HUES6 (cell line): ENCODE measurements around the gene YJU2.

Experiments
- H3K27ac ChIP-seq: 2 replicates; pipeline ENCODE4 v1.7.0; 2013; ENCODE audit warnings: low read depth, mild to moderate bottlenecking, low read length, inconsistent platforms
- H3K27me3 ChIP-seq: 2 replicates; pipeline ENCODE4 v1.6.1; 2013; ENCODE audit warnings: low read length; ENCODE audit not compliant: control insufficient read depth, insufficient read depth
- H3K36me3 ChIP-seq: 2 replicates; pipeline ENCODE4 v1.6.1; 2013; ENCODE audit warnings: low read length; ENCODE audit not compliant: control insufficient read depth, insufficient read depth
- H3K4me1 ChIP-seq: 2 replicates; pipeline ENCODE4 v1.6.1; 2013; ENCODE audit warnings: low read length; ENCODE audit not compliant: control insufficient read depth, insufficient read depth
- H3K4me3 ChIP-seq: 2 replicates; pipeline ENCODE4 v1.5.1; 2013; ENCODE audit warnings: low read depth, low read length
- H3K9ac ChIP-seq: one replicate; pipeline ENCODE4 v1.6.1; 2013; ENCODE audit warnings: mild to moderate bottlenecking, low read length
- H3K9me3 ChIP-seq: 2 replicates; pipeline ENCODE4 v1.6.1; 2013; ENCODE audit warnings: low read depth, low read length; ENCODE audit not compliant: control insufficient read depth, insufficient read depth

The YJU2 gene

DNA sequence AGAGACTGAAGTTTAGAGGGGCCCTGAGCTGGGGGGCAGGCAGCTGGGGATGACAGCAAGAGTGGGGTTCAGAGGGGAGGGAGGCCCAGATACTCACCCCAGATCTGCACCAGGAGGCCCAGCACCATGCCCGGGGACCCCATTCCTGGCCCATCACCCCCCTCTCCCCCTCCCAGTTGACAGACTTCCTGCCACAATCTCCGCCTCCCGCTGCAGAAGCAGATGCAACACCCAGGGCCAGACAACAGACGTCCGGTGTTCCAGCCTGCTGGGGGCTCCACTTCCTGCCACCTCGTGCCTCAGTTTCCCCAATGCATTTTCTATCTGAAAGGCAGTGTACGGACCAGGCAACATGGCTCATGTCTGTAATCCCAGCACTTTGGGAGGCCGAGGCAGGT, 55.4 kb downstream of the YJU2 start, which contains the start of gene TMIGD2:
TSS of gene TMIGD2 (minus strand) at position 147 of the 398 bp plus-strand sequence. CDS start at position 143, 4 bp downstream.
- no peaks in the 10 kb centered on the region for H3K27me3 ChIP-seq
- no peak within 1 kb of the TSS for H3K9ac ChIP-seq
- H3K4me1 ChIP-seq = peaks cover 15% of the 10 kb centered on the region; the same call in 1 of the 2 replicates
- no peak within 1 kb of the TSS for H3K4me3 ChIP-seq
- H3K36me3 ChIP-seq = peaks cover 3% of the 10 kb centered on the region; the same call in 1 of the 2 replicates
- no peak within 1 kb of the TSS for H3K27ac ChIP-seq
- H3K9me3 ChIP-seq = no peaks in the 10 kb centered on the region

DNA sequence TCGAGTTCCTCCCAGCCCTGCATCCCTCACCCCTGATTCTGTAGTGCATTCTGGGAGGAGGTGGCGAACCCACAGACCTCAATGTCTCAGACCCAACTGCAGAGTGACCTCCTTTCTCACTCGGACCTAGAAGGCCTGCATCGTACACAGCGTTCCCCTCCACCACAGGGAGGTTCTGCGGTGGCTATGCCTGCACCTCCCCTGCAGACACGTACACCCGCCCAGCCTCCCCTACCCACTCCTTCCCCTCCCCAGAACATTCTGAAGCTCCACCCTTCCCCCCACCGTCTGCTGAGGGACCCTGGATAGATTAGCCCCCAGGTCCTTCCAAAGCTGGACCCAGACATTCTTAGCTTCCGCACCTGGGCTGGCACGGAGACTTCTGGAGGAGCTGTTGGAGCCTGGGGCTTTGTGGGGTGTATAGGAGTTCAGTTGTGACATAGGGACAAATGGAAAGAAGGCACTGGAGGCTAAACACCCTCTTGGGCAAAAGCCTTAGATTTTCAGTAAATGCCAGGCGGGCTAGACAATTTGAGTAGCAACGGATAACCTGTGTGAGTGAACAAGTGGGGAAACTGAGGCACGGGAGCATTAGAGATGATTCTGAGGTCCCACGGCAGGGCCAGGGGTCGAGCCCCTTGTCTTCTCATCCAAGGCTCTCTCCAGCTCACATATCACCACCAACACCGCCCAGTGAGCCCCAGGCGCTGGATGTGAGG, 57.1 kb downstream of the YJU2 start:
- no peak overlapping the region for H3K27ac ChIP-seq
- peaks cover 13% of the 10 kb centered on the region; the same call in 1 of the 2 replicates for H3K4me1 ChIP-seq
- H3K9ac ChIP-seq = no peak overlapping the region
- H3K27me3 ChIP-seq = no peaks in the 10 kb centered on the region
- H3K4me3 ChIP-seq = peak overlapping the region; percentile 37; the same call in 1 of the 2 replicates
- peaks cover 13% of the 10 kb centered on the region for H3K36me3 ChIP-seq
- no peaks in the 10 kb centered on the region for H3K9me3 ChIP-seq

DNA sequence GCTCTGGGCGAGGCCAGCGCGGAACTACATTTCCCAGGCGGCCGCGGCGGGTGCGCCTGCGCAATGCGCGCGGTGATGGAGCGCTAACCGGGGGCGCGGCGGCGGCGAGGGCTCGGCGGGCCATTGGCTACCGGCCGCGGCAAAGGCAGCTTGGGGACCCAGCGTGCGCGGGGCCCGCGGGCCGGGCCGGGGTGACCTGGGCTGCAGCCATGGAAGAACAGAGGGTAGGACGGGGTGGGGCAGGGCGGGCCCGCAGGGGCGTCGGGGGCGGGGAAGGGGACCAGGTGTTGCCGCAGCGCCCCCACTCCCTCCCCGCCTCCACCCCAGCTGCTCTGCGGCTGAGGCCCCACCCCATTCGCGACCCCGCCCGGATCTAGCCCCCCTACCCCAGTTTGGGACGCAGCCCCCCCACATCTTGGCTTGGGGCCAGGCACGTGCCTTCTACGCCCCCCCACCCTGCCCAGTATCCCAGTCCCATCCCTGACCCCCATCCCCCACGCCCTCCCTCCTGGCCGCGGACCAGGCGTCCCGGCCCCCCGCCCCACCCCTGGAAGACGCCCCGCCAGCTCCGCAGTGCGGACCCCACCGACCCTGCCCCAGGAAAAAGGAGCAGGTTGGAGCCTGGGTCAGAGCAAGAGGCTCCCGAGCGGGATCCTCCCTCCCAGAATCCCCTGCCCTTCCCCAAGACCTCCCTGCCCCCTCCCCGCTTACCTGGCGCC, 57.8 kb downstream of the YJU2 start, which contains the start of gene FSD1:
TSS of gene FSD1 (plus strand) at position 61 of the 719 bp plus-strand sequence. CDS start at position 210, 149 bp downstream.
- Histone ChIP-seq H3K36me3 (peaks cover 17% of the 10 kb centered on the region), H3K4me3 (peak within 1 kb of the TSS; percentile 37), H3K9ac (no peak within 1 kb of the TSS), H3K27ac (no peak within 1 kb of the TSS), H3K4me1 (peaks cover 13% of the 10 kb centered on the region; the same call in 1 of the 2 replicates), H3K27me3 (no peaks in the 10 kb centered on the region), H3K9me3 (no peaks in the 10 kb centered on the region)

DNA sequence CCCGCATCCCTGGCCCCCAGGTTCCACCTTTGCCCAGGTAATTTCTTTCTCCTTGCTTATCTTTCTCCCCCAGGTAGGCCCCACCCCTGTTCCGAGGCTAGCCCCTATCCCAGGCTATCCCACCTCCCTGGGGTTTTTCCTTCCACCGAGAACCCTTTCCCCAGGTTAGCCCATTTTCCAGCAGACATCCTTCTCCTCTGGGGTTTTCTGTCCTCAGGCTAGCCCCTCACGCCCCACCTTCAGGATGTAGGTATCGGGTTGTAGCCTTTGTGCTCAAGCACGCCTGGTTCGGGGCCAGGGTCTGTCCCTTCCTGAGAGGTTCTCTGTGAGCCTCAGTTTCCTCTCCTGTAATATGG, 58.4 kb downstream of the YJU2 start:
- Histone ChIP-seq H3K4me3 (peak overlapping the region; percentile 37; the same call in 1 of the 2 replicates), H3K27ac (no peak overlapping the region), H3K4me1 (peaks cover 13% of the 10 kb centered on the region; the same call in 1 of the 2 replicates), H3K27me3 (no peaks in the 10 kb centered on the region), H3K36me3 (peaks cover 20% of the 10 kb centered on the region), H3K9me3 (no peaks in the 10 kb centered on the region), H3K9ac (no peak overlapping the region)

DNA sequence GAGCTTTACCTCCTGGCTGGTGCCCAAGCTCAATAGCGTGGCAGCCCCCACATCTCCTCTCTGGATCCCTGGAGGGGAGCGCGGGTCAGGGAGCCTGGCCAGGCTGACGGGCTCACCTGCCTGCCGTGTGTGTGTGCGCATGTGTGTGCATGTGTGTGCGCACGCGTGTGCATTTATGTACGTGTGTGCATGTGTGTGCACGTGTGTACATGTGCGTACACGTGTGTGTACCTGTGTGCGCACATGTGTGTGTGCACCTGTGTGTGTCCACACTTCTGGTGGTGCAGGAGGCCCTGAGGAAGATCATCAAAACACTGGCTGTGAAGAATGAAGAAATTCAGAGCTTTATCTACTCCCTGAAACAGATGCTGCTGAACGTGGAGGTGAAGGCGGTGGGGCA, 58.8 kb downstream of the YJU2 start:
- no peaks in the 10 kb centered on the region for H3K9me3 ChIP-seq
- no peak overlapping the region for H3K4me3 ChIP-seq
- H3K4me1 ChIP-seq = peaks cover 13% of the 10 kb centered on the region; the same call in 1 of the 2 replicates
- H3K36me3 ChIP-seq = peaks cover 24% of the 10 kb centered on the region
- H3K27me3 ChIP-seq = no peaks in the 10 kb centered on the region
- H3K27ac ChIP-seq = no peak overlapping the region
- no peak overlapping the region for H3K9ac ChIP-seq

DNA sequence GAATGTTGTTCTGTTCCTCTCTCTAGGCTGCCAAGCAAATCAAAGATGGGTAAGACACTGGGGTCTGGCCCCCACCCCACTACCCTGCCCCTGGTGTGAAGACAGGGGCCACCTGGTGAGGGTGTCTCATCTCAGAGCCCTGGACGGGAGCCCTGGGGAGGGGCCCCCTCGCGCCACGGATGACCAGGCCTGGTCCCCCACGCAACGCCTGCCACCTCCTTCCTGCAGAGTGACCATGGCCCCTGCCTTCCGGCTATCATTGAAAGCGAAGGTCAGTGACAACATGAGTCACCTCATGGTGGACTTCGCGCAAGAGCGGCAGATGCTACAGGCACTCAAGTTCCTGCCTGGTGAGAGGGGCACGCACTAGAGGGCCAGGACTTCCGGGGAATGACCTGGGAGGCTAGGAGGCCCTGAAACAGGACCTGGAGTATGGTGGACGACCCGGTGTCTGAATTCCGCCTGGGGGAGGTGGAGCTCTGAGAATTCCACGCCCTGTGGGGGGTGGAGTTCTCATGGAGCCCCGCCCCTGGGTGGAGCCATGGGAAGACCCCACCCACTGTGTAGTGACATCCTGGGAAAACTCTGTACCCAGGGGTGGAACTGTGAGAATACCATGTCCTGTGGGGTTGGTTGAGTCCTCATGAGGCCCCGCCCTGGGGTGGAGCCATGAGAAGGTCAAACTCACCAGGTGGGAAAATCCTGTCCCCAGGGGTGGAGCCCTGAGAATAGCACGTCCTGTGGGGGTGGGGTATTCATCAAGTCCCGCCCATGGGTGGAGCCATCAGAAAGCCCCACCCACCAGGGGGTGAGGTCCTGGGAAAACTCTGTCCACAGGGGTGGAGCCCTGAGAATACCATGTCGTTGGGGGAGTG, 63.6 kb downstream of the YJU2 start:
- Histone ChIP-seq H3K9ac (no peak overlapping the region), H3K4me3 (no peak overlapping the region), H3K9me3 (no peaks in the 10 kb centered on the region), H3K27me3 (no peaks in the 10 kb centered on the region), H3K36me3 (peaks cover 38% of the 10 kb centered on the region), H3K27ac (no peak overlapping the region), H3K4me1 (no peaks in the 10 kb centered on the region)

DNA sequence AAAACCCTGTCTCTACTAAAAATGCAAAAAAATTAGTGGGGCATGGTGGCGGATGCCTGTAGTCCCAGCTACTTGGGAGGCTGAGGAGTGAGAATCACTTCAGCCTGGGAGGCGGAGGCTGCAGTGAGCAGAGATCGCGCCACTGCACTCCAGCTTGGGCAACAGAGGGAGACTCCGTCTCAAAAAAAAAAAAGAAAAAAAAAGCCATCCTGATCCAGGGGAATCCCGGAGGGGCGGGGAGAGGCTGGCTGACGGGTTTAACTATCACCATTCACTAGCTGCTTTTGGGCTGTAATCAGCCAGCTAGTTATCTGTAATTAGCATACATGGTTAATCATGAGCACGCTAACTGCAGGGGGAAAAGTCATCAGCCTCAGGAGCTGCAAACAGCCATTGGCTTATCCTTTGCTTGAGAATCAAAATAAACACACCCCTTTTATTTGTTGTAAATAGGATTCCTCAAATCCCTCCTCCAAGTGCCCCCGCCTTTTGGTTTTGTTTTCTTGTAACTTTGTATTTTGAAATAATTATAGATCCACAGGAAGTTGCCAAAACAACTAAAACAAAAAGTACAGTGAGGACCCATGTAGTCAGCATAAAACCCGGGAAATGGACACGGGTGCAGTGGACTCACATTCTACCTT, 67.1 kb downstream of the YJU2 start:
- no peaks in the 10 kb centered on the region for H3K4me1 ChIP-seq
- no peaks in the 10 kb centered on the region for H3K27me3 ChIP-seq
- no peak overlapping the region for H3K9ac ChIP-seq
- H3K27ac ChIP-seq = no peak overlapping the region
- peaks cover 45% of the 10 kb centered on the region for H3K36me3 ChIP-seq
- H3K4me3 ChIP-seq = no peak overlapping the region
- no peaks in the 10 kb centered on the region for H3K9me3 ChIP-seq

DNA sequence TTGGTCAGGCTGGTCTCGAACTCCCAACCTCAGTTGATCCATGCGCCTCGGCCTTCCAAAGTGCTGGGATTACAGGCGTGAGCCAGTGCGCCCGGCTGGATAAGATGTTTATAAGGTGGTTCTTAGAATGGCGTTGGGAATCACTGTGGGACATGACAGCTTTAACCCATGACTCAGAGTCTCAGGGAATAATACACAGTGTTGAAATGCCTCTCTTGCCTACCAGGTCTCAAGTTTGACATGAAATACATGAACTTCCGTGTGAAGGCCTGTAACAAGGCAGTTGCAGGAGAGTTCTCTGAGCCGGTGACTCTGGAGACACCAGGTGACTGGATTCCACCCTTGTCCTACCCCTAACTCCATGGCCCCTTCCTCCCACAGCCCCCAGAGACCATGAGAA, 70.1 kb downstream of the YJU2 start:
- H3K36me3 ChIP-seq = peaks cover 30% of the 10 kb centered on the region
- H3K9me3 ChIP-seq = 0 out of 2 replicates have a peak, but pooled peaks cover 5% of the 10 kb centered on the region
- H3K9ac ChIP-seq = no peak overlapping the region
- no peak overlapping the region for H3K27ac ChIP-seq
- H3K4me3 ChIP-seq = no peak overlapping the region
- H3K4me1 ChIP-seq = no peaks in the 10 kb centered on the region
- no peaks in the 10 kb centered on the region for H3K27me3 ChIP-seq

DNA sequence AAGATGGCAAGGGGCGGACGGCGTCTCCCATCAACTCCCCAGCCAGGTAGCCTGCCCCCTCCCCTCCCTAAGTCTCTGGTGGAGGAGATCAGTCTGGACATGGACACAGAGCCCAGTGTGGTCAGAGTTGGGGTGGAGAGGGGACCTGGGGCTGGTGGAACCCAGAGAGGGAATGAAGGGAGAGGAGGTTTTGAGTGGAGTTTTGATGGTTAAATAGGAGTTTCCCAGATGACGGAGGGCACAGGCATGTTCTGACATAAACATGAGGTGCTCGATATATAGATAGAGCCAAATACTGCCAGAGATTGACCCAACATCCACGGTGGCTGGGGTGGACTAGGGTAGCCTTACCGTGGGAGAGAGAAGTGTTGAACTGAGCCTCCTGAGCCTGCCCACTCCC, 71.6 kb downstream of the YJU2 start:
- Histone ChIP-seq H3K4me1 (no peaks in the 10 kb centered on the region), H3K27me3 (no peaks in the 10 kb centered on the region), H3K4me3 (no peak overlapping the region), H3K9ac (no peak overlapping the region), H3K36me3 (peaks cover 31% of the 10 kb centered on the region), H3K27ac (no peak overlapping the region), H3K9me3 (0 out of 2 replicates have a peak, but pooled peaks cover 5% of the 10 kb centered on the region)
